IPS-15b (cell line): ENCODE data around the gene UNC93B1.

Experiments used
- H3K27me3 ChIP-seq: one replicate; pipeline ENCODE4 v1.6.1; 2013; ENCODE audit warnings: low read length; ENCODE audit not compliant: control insufficient read depth, insufficient read depth
- H3K36me3 ChIP-seq: one replicate; pipeline ENCODE4 v1.6.1; 2013; ENCODE audit warnings: low read length; ENCODE audit not compliant: control insufficient read depth, insufficient read depth
- H3K4me1 ChIP-seq: one replicate; pipeline ENCODE4 v1.6.1; 2013; ENCODE audit warnings: mild to moderate bottlenecking, low read length; ENCODE audit not compliant: control insufficient read depth, insufficient read depth
- H3K4me3 ChIP-seq: one replicate; pipeline ENCODE4 v1.5.1; 2013; ENCODE audit warnings: low read depth, low read length
- H3K9ac ChIP-seq: one replicate; pipeline ENCODE4 v1.6.1; 2013; ENCODE audit warnings: low read depth, mild to moderate bottlenecking, low read length
- H3K9me3 ChIP-seq: one replicate; pipeline ENCODE4 v1.6.1; 2013; ENCODE audit warnings: mild to moderate bottlenecking, low read length; ENCODE audit not compliant: control insufficient read depth, insufficient read depth

Gene UNC93B1

GRCh38 chr11:68044145-68044813, 40.4 kb upstream of the UNC93B1 start:
- H3K27me3 ChIP-seq: no peaks in the 10 kb centered on the region
- no peak overlapping the region for H3K9ac ChIP-seq
- H3K9me3 ChIP-seq: no peaks in the 10 kb centered on the region
- H3K4me3 ChIP-seq: no peak overlapping the region
- H3K36me3 ChIP-seq: peaks cover 22% of the 10 kb centered on the region
- peaks cover 5% of the 10 kb centered on the region for H3K4me1 ChIP-seq

DNA sequence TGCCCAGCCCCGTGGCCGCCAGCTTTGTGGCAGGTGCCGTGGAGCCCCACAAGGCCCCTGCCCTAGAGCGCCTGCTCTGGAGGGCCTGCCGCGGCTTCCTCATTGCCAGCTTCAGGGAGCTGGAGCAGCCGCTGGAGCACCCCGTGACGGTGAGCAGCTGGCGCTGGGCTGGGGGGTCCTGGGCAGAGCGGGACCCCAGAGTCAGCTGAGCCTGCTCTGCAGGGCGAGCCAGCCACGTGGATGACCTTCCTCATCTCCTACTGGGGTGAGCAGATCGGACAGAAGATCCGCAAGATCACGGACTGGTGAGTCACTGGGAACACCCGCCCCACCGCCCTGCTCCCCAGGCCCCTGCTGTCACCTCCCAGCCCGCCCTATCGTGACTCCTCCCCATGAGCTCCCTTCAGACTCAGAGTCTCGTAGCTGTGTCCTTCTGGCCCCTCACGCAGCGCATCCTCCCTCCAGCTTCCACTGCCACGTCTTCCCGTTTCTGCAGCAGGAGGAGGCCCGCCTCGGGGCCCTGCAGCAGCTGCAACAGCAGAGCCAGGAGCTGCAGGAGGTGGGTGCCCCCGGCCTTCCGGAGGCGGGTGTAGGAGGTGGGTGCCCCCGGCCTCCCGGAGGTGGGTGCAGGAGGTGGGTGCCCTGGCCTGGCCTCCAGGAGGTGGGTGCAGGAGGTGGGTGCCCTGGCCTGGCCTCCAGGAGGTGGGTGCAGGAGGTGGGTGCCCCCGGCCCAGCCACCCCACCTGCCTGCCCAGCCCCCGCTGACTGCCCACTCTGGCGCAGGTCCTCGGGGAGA, 39.6 kb upstream of the UNC93B1 start:
- H3K9ac ChIP-seq: no peak overlapping the region
- no peak overlapping the region for H3K4me3 ChIP-seq
- H3K36me3 ChIP-seq: peaks cover 17% of the 10 kb centered on the region
- peaks cover 5% of the 10 kb centered on the region for H3K4me1 ChIP-seq
- H3K27me3 ChIP-seq: no peaks in the 10 kb centered on the region
- H3K9me3 ChIP-seq: no peaks in the 10 kb centered on the region

DNA sequence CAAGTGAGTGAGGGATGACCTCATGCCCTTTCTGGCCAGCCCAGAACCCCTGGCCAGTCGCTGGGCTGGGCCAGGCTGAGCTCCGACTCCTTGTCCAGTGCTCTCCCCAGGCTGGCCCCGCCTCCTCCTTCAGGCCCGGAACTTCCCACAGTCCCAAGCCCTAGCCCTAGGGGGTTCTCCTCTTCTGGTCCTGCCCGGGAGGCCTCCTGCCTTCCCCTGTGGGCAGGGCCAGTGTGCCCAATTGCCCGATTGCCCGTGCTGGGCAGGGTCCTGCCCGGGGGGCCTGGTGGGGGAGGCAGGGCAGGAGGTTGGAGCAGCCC, 39.1 kb upstream of the UNC93B1 start:
- H3K9me3 ChIP-seq: no peaks in the 10 kb centered on the region
- H3K9ac ChIP-seq: no peak overlapping the region
- H3K4me1 ChIP-seq: peaks cover 7% of the 10 kb centered on the region
- H3K36me3 ChIP-seq: peaks cover 17% of the 10 kb centered on the region
- H3K4me3 ChIP-seq: no peak overlapping the region
- no peaks in the 10 kb centered on the region for H3K27me3 ChIP-seq

DNA sequence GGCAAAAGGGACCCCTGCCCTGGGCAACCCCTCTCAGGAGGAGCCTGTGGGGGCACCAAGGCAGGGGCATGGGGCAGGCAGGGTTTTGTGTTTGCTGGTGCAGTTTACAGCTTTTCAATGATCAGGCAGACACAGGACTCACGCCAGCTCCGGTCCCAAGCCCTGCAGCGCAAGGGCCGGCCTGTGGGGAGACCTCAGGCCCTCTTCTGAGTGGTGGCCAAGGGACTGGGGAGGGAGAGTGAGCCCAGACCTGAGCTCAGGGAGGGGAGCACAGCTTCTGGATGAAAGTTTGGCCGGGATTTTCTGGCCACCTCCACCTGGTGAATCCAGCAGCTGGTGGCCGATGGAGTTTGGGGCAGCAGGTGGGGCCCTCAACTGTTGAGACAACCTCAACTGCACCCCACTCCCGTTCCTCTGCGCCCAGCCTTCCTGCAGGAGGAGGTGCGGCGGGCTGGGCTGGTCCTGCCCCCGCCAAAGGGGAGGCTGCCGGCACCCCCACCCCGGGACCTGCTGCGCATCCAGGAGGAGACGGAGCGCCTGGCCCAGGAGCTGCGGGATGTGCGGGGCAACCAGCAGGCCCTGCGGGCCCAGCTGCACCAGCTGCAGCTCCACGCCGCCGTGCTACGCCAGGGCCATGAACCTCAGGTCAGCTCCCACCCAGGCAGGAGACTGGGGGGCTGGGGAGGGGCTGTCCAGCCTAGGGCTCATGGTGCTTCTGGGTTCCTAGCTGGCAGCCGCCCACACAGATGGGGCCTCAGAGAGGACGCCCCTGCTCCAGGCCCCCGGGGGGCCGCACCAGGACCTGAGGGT, 38.5 kb upstream of the UNC93B1 start:
- H3K4me1 ChIP-seq: peaks cover 7% of the 10 kb centered on the region
- no peaks in the 10 kb centered on the region for H3K27me3 ChIP-seq
- no peak overlapping the region for H3K9ac ChIP-seq
- no peak overlapping the region for H3K4me3 ChIP-seq
- H3K9me3 ChIP-seq: no peaks in the 10 kb centered on the region
- H3K36me3 ChIP-seq: peaks cover 17% of the 10 kb centered on the region

DNA sequence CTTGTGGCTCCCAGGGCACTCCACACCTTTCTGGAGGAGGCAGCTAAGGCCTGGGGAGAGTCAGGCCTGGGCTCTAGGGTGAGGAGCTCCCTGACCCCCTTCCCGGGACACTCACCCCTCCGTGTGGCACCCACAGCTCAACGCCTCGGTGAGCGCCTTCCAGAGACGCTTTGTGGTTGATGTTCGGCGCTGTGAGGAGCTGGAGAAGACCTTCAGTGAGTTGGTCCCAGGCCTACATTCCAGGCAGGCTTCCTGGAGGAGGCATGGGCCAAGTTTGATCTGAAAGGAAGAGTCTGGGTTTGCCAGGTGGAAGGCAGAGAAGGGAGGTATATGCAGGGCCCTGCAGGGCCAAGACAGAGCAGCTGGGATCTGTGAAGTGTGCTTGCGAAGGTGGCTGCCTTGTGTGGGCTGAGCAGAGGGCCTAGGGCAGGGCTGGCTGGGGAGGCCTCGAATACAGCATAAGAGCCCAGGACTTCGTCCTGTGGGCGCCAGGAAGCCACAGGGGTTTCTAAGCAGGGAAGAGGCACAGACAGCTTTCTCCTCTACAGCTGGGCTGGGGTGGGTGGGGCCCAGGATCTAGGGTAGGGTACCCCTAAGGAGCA, 37.8 kb upstream of the UNC93B1 start:
- Histone ChIP-seq H3K9ac (no peak overlapping the region), H3K36me3 (peaks cover 17% of the 10 kb centered on the region), H3K4me3 (no peak overlapping the region), H3K27me3 (no peaks in the 10 kb centered on the region), H3K4me1 (peaks cover 7% of the 10 kb centered on the region), H3K9me3 (no peaks in the 10 kb centered on the region)

GRCh38 chr11:68040957-68041591, 37.2 kb upstream of the UNC93B1 start:
- Histone ChIP-seq H3K4me1 (peaks cover 7% of the 10 kb centered on the region), H3K4me3 (no peak overlapping the region), H3K9ac (peak overlapping the region; percentile 47), H3K9me3 (no peaks in the 10 kb centered on the region), H3K36me3 (peaks cover 14% of the 10 kb centered on the region), H3K27me3 (no peaks in the 10 kb centered on the region)

DNA sequence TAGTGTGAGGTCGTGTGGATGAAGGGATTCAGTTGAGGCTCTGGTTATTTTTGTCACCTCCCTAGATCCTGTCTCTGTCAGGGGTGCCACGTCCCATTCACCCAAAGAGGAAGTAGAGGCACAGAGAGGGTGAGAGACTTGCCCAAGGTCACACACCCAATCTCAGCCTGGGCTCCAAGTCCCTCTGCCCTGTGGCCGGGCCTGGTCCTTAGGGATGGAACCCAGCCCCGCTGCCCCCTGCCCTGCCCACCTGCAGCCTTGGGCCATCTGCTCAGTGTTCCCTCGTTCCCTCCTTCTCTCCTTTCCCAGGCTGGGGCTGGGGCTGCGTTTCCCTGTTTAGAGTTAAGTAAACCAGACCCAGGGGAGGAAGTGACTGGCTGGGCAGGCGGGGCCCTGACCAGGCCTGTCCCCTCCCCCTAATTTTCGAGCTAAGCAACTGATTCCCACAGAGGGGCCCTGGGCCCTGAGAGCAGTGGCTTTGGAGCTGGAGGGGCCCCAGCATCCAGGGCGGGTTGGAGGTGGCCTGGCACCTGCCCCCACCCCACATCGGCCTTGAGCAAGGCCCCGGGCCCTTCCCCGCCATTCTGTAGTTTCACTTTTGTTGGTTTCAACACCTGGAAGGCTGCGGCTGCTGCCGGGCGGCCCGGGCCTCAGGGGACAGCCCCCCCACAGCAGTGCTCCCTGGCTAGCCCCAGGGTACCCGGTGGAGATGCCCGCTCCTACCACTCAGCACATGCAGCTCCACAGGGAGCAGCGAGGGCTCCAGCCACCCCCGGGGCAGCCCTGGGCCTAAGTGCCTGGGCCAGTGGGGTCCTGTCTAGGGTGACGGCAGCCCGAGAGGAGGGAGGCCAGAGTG, 36.4 kb upstream of the UNC93B1 start:
- Histone ChIP-seq H3K4me3 (no peak overlapping the region), H3K4me1 (peaks cover 7% of the 10 kb centered on the region), H3K9ac (peak overlapping the region; percentile 47), H3K36me3 (peaks cover 11% of the 10 kb centered on the region), H3K9me3 (no peaks in the 10 kb centered on the region), H3K27me3 (no peaks in the 10 kb centered on the region)

DNA sequence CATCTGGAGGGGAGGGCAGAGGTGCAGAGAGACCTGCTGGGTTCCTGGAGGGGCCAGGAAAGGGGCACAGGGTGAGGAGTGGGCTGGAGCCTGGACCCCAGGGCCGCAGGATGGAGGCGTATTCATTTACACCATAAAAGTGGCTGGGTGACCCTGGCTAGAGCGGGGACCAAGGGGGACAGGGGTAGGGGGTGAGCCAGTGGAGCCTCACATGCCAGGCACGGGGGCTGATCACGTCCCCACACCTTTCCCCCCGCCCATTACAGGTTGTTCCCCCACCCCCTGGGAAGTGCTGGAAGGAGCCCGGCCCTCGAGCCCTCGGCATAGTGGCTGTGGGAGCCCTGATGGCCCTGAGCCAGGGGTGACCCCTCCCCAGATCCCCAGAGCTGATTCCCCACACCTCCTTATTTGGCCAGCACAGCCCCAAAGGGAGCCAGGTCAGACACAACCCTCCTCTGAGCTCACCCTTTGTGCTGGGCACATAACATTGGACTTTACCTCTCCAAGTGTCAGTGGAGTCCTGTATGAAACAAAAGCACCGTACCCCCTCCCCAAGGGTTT, 35.7 kb upstream of the UNC93B1 start:
- Histone ChIP-seq H3K27me3 (no peaks in the 10 kb centered on the region), H3K4me1 (peaks cover 7% of the 10 kb centered on the region), H3K36me3 (peaks cover 5% of the 10 kb centered on the region), H3K9ac (no peak overlapping the region), H3K4me3 (peak overlapping the region; percentile 50), H3K9me3 (no peaks in the 10 kb centered on the region)

DNA sequence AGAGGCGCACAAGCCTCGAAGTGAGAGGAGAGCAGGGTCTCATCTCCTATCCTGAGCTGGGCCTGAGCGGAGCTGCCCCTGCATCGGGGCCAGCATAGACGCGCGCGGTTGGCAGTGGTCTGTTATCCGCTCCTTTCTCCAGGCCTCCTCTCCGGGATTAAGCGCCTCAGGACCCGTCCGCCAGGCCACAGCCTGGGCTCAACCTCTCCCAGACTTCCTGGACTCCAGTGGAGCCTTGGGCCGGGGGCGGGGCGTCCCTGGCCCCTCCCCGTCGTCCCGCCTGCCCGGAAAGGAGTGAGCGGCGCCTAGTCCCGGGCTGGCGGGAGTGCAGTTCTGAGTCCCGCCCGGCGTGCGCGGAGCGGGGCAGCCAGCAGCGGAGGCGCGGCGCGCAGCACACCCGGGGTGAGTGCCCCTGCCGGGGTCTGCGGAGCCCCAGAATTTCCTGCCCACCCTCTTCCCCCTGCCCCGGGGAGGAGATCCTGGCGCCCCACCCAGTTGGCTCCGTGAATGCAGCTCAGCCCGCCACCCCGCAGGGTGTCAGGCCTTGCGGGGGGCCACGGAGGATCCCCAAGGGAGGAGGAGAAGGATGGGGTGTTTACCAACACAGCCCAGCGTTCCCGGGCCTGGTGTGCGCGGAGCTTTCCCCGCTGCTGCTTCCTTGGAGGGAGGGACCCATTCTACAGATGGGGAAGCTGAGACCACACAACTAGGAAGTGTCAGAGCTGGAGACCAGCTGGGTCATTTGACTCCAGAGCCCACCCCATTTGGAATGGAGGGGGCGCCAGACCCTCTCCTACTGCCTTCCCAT, 35.0 kb upstream of the UNC93B1 start, which contains the start of gene TCIRG1:
Gene TCIRG1, plus strand, starts transcription at position 308 of the 808 bp plus-strand sequence. CDS start 2,247 bp downstream, outside the sequence.
- Histone ChIP-seq H3K27me3 (no peaks in the 10 kb centered on the region), H3K9me3 (no peaks in the 10 kb centered on the region), H3K9ac (peak within 1 kb of the TSS; percentile 65), H3K4me1 (peaks cover 7% of the 10 kb centered on the region), H3K36me3 (peaks cover 9% of the 10 kb centered on the region), H3K4me3 (peak within 1 kb of the TSS; percentile 50)

GRCh38 chr11:68038226-68038717, 34.4 kb upstream of the UNC93B1 start:
- Histone ChIP-seq H3K27me3 (no peaks in the 10 kb centered on the region), H3K4me3 (peak overlapping the region; percentile 50), H3K4me1 (peaks cover 7% of the 10 kb centered on the region), H3K9ac (peak overlapping the region; percentile 65), H3K9me3 (no peaks in the 10 kb centered on the region), H3K36me3 (peaks cover 15% of the 10 kb centered on the region)
